NK-92 (cell line): ENCODE data around the gene BBS1.

ENCODE experiments used
- DNase-seq: peaks from one replicate; lab custom pipeline; 2025; ENCODE audit not compliant: unreplicated experiment; lab: John Stamatoyannopoulos, UW

The BBS1 gene

GRCh38 chr11:66548774-66549630 lies 38.6 kb downstream of the BBS1 start:
- no peak for DNase-seq

GRCh38 chr11:66549696-66550095 lies 39.3 kb downstream of the BBS1 start:
- DNase-seq, result no peak

DNA sequence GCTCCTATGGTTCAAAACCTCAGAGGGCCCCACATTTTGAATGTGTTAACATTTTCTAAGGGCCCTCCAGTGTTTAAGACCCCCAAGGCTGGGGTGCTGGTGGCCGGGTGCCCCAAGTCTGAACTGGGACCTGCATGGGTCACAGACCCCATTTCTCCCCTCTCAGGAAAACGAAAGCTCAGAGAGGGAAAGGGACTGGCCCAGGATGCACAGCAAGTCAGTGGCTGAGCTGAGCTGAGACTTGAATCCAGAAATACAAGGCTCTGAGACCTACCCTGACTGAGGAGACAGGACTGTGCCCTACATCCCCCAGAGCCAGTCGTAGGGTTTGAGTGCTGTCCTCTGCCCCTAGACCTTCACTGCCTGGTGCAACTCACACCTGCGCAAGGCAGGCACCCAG lies 40.5 kb downstream of the BBS1 start:
- no peak for DNase-seq

DNA sequence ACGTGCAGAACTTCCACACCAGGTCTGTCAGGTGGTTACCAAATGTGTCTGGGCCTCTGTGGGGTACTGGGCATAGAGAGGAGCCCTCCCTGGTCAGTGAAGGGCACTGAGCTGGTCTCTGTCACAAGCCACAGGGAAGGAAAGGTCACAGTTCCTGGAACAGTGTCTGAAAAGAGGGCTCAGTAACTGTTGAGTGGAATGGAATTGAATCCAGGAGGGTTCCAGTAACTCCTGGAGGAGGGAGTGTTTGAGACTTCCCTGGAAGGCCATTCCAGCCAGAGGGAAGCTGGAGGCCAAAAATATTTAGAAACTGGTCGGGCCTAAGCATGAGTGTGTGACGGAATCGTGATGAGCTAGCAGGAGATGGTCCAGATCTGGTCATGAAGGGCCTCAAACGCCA lies 44.2 kb downstream of the BBS1 start:
- DNase-seq, result no peak

GRCh38 chr11:66555416-66555815 lies 45.0 kb downstream of the BBS1 start:
- DNase-seq, result no peak

GRCh38 chr11:66556086-66556485 lies 45.7 kb downstream of the BBS1 start:
- no peak for DNase-seq

DNA sequence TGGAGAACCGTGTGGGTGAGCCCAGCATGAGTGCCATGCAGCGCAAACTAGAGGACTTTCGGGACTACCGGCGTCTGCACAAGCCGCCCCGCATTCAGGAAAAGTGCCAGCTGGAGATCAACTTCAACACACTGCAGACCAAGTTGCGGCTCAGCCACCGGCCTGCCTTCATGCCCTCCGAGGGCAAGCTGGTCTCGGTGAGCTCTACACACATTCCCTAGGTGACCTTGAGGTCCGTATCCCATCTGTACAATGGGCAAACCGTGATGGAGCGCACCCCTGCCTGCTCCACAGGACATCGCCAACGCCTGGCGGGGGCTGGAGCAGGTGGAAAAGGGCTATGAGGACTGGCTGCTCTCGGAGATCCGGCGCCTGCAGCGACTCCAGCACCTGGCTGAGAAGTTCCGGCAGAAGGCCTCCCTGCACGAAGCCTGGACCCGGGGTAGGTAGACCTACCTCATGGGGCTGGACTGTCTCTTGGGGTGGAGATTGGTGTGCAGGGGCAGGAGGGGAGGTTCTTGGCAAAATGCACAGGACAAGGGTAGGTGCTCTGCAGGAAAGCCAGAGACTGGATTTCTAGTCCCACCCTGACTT lies 47.4 kb downstream of the BBS1 start:
- no peak for DNase-seq

DNA sequence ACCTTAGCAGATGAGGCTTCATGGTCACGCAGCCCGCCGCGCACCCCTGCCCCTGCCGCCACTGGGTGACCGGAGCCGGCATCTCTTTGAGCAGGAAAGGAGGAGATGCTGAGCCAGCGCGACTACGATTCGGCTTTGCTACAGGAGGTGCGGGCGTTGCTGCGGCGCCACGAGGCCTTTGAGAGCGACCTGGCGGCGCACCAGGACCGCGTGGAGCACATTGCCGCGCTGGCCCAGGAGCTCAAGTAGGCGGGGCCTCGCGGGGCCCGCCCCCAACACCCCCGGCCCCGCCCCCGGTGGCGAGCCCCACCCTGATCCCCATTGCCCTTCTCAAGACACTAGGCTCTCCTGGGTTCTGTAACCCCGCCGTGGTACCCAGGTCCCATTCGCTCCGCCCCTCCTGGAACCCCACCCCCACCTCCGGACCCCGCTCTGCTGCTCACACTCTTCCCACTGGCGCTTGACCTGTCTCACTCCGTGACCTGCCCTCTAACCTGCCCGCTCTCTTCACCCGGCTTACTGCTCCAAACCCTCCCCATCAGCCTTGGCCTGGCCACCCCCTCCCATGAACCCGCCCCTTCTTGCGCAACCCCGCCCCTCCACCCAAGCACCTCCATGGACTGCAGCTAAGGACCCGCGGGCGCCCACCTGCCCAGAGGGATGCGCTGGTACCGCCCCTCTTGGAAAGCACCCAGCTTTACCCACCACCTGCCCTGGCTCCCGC lies 48.9 kb downstream of the BBS1 start:
- DNase-seq, result no peak

DNA sequence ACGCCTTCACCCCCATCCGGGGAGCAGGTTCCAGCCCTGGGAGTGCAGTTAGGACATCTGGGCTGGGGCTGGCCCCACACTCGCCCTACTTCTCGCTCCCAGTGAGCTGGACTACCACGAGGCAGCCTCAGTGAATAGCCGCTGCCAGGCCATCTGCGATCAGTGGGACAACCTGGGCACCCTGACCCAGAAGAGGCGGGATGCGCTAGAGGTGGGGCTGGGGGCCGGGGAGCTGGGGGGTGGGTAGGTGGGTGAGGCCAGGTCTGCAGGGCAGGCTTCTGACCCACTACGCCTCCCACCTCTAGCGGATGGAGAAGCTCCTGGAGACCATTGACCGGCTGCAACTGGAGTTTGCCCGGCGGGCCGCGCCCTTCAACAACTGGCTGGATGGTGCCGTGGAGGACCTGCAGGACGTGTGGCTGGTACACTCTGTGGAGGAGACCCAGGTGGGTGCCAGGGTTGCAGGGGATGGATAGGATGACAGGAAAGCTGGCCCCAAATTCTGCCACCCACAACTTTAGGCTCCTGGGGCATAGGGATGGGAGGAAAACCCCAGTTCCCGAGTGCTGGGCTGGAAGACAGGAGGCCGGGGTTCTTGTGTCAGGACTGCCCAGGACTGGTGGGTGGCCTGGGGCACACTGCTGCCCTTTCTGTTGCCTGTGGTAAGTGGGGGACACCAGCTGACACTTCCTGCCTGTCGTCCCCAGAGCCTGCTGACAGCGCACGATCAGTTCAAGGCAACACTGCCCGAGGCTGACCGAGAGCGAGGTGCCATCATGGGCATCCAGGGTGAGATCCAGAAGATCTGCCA lies 49.6 kb downstream of the BBS1 start:
- no peak for DNase-seq

DNA sequence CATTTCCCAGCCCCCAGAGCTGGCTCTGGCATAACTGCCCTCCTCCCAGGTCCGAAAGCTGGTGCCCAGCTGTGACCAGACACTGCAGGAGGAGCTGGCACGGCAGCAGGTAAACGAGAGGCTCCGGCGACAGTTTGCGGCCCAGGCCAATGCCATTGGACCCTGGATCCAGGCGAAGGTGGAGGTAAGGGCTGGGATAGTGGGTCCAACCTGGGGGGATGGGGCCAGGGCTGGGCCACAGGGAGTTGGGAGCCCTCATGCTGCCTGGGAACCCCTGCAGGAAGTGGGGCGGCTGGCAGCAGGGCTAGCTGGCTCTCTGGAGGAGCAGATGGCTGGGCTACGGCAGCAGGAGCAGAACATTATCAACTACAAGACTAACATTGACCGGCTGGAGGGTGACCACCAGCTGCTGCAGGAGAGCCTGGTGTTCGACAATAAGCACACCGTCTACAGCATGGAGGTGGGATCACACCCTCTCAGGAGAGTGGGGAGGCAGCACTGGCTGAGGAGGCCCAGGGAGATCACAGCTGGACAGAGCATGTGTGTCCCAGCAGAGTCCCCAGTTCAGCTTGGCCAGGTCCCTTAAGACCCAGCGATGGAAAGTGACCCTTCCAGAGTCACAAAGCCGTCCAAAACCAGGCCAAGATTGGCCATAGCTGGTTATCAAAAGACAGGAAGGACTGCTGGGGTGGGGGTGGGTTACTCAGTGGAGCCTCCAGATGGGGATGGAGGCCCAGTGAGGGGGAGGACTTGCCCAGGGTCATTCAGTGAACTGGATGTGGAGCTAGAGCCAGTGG lies 50.9 kb downstream of the BBS1 start:
- DNase-seq, result no peak

DNA sequence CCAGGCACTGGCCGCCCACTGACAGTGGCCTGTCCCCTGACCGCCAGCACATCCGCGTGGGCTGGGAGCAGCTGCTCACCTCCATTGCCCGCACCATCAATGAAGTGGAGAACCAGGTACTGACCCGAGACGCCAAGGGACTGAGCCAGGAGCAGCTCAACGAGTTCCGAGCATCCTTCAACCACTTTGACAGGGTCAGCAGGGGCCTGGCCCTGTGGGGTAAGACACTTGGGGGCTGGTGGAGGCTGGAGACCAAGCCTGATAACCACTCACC lies 51.5 kb downstream of the BBS1 start:
- DNase-seq, result no peak

- no peak for DNase-seq
These were observed 51.8 kb downstream of the BBS1 start for GRCh38 chr11:66562275-66562674.

DNA sequence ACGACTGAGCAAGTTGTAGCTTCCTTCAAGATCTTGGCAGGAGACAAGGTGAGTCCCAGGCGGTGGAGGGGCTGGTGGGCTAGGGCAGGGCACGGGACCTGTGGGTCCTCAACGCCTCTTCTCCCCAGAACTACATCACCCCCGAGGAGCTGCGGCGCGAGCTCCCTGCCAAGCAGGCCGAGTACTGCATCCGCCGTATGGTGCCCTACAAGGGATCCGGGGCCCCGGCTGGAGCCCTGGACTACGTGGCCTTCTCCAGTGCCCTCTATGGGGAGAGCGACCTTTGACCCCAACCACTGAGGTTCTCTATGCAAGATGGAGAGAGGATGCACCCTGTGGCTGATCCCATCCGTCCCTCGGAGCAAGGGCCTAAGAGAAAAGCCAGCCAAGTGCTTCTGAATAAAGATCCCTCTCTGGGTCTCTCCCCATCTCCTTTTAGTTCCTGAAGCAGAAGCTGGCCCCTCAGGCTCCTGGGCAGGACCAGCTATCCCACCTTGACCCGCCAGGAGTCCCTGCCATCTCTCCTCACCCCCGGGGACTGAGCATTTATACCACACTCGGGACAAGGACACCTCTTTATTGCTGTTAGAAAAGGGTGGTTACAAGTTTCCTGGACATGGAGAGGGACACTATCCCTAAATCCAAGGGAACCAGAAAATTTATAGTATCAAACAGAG lies 52.6 kb downstream of the BBS1 start:
- DNase-seq, result no peak

GRCh38 chr11:66563832-66564231 lies 53.4 kb downstream of the BBS1 start:
- no peak for DNase-seq

DNA sequence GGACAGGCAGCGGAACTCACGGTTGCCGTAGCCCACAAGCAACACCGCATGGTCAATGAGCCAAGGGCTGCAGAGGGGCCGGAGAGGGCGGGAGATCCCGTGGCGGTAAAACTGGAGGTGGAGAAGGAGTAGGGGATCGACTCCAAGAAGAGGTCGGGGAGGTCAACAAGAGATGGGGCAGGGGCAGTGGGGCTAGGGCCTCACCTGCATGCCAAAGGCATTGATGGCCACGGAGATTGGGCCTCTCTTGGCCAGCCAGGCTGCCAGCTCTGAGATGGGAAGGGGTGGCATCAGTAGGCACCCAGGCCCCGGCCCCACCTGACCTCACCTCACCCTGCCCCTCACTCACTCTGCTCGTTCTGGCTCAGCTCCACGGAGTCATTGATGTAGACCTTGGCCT lies 54.1 kb downstream of the BBS1 start:
- DNase-seq, result no peak

GRCh38 chr11:66564984-66565383 lies 54.5 kb downstream of the BBS1 start:
- no peak for DNase-seq

- DNase-seq, result no peak
These were observed 55.8 kb downstream of the BBS1 start for GRCh38 chr11:66566221-66566620.

DNA sequence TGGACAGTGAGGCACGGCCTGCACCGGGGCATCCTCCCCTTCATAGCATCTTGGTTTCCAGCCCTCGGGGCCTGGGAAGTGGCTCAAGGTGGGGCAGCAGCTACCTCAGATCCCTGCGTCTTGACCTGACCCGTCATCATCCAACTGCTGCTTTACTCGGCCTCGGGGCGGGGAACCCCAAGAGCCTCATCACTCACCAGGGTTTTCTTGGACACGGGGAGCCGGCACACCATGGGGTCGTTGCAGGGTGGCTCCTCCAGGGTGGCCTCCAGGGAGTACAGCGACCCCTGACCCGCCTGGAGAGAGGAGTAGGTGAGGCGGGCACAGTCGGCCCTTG lies 57.3 kb downstream of the BBS1 start:
- DNase-seq, result no peak

GRCh38 chr11:66568124-66568916 lies 57.9 kb downstream of the BBS1 start, which contains the start of gene CTSF:
TSS of gene CTSF (minus strand) at chr11:66568606. CDS start at chr11:66568486, 120 bp downstream.
- DNase-seq, result no peak
